HepG2 (cell line): Measurements from ENCODE around the gene PRM2. TPM values are rescaled to one million over a fixed set of nuclear protein-coding genes. Genes with fewer than 3 reads are reported as not detected.
A peak's percentile ranks its signal among the peaks of the same experiment; 100 is the strongest.

ENCODE experiments used
- ATAC-seq: fragments of 200-7000 bp; cut with Tn5 transposase; 3 replicates; pipeline ENCODE4 v1.9.1; 2020; ENCODE audit warnings: mild to moderate bottlenecking, moderate library complexity
- BruUV-seq: library from RNA; stranded (reverse); fragments of 400-500 nt; replicated peaks from 2 replicates; lab custom pipeline; 2021; lab: Mats Ljungman, UMichigan
- CTCF ChIA-PET: fragments of 300-600 bp; formaldehyde crosslinking; extraction: SDS; loops from one replicate; lab custom pipeline; 2021; ENCODE audit warnings: low total read pairs, inconsistent platforms, low intra/inter-chr PET ratio; lab: Yijun Ruan, JAX
- POLR2A ChIA-PET: fragments of 350-600 bp; sonication (Branson Sonifier 250); formaldehyde crosslinking; loops from one replicate; lab custom pipeline; 2020; ENCODE audit warnings: antibody characterized with exemption, inconsistent platforms; lab: Yijun Ruan, JAX
- DNase-seq: peaks from one replicate; pipeline ENCODE4 v3.0.0-alpha.2; 2015; ENCODE audit warnings: low spot score
- FAIRE-seq: peaks from 3 replicates; lab custom pipeline; 2011; peaks lifted over from hg19 to GRCh38; lab: Jason Lieb, UNC
- H2AFZ ChIP-seq: one replicate; pipeline ENCODE4 v1.6.1; 2011; ENCODE audit warnings: low read length, inconsistent platforms
- H3K27ac ChIP-seq: fragments of 300-600 bp; 3 replicates; pipeline ENCODE4 v1.8.0; 2011; ENCODE audit warnings: mixed run types, mild to moderate bottlenecking, mixed read lengths, low read length, inconsistent platforms; ENCODE audit not compliant: insufficient read depth; ENCODE audit errors: extremely low read length
- H3K27me3 ChIP-seq, 2 experiments: fragments of 200-600 bp in 1 of 2; 2 replicates in 1 of 2; 3 replicates in 1 of 2; pipeline versions ENCODE4 v1.6.0 to v1.8.0; 2011; ENCODE audit warnings: low read length in 2 of 2, mild to moderate bottlenecking in 2 of 2, moderate library complexity in 2 of 2, inconsistent platforms in 1 of 2; ENCODE audit not compliant: insufficient read depth in 2 of 2, control insufficient read depth in 1 of 2
- H3K36me3 ChIP-seq, 2 experiments: fragments of 200-600 bp in 1 of 2; replicated peaks in 1 of 2; 2 replicates in 1 of 2; 3 replicates in 1 of 2; pipeline versions ENCODE4 v1.5.1 to v1.8.0; 2011; ENCODE audit warnings: low read length in 2 of 2, inconsistent platforms in 1 of 2; ENCODE audit not compliant: insufficient read depth in 2 of 2, control insufficient read depth in 1 of 2
- H3K4me1 ChIP-seq: 2 replicates; pipeline ENCODE4 v1.5.1; 2012; ENCODE audit warnings: low read length, inconsistent platforms; ENCODE audit not compliant: insufficient read depth
- H3K4me2 ChIP-seq: 2 replicates; pipeline ENCODE4 v1.6.0; 2011; ENCODE audit warnings: low read depth, low read length, inconsistent platforms
- H3K4me3 ChIP-seq, 3 experiments: fragments of 200-600 bp in 1 of 3; sonication (generic), shearing (Covaris generic) in 1 of 3; replicated peaks in 1 of 3; 2 replicates each; pipeline ENCODE4 v1.5.1; 2011 to 2016; ENCODE audit warnings: low read length in 3 of 3, inconsistent platforms in 2 of 3, low read depth in 2 of 3, mild to moderate bottlenecking in 2 of 3, control low read depth in 1 of 3, mixed read lengths in 1 of 3; ENCODE audit not compliant: insufficient read depth in 1 of 3
- H3K79me2 ChIP-seq: one replicate; pipeline ENCODE4 v1.6.1; 2011; ENCODE audit warnings: low read length, inconsistent platforms; ENCODE audit not compliant: insufficient read depth
- H3K9ac ChIP-seq: 2 replicates; pipeline ENCODE4 v1.6.0; 2011; ENCODE audit warnings: mild to moderate bottlenecking, low read depth, low read length, inconsistent platforms; ENCODE audit not compliant: insufficient read depth
- H3K9me3 ChIP-seq: 2 replicates; pipeline ENCODE4 v1.5.1; 2012; ENCODE audit warnings: mild to moderate bottlenecking, low read length
- H4K20me1 ChIP-seq: 2 replicates; pipeline ENCODE4 v1.6.0; 2011; ENCODE audit warnings: inconsistent platforms, mild to moderate bottlenecking, low read length, moderate library complexity; ENCODE audit not compliant: insufficient read depth
- AKAP8 ChIP-seq: sonication (generic); formaldehyde crosslinking; IDR thresholded peaks from 2 replicates; pipeline ENCODE4 v1.5.1; 2020; ENCODE audit warnings: mild to moderate bottlenecking, missing genetic modification reagents
- CHCHD3 ChIP-seq: sonication (generic); formaldehyde crosslinking; IDR thresholded peaks from 2 replicates; pipeline ENCODE4 v1.8.0; 2022; ENCODE audit warnings: mild to moderate bottlenecking, missing genetic modification reagents, moderate library complexity
- HIVEP1 ChIP-seq: sonication (generic); formaldehyde crosslinking; IDR thresholded peaks from 2 replicates; pipeline ENCODE4 v1.4.0; 2020; ENCODE audit warnings: mild to moderate bottlenecking, missing genetic modification reagents
- KAT7 ChIP-seq: IDR thresholded peaks from 2 replicates; pipeline ENCODE4 v1.6.1; 2018; ENCODE audit warnings: borderline replicate concordance, missing compliant biosample characterization
- KDM5B ChIP-seq: sonication (generic); formaldehyde crosslinking; IDR thresholded peaks from 2 replicates; pipeline ENCODE4 v1.4.0; 2020; ENCODE audit warnings: missing genetic modification reagents, mild to moderate bottlenecking, borderline replicate concordance
- MTA1 ChIP-seq: sonication (generic); formaldehyde crosslinking; IDR thresholded peaks from 2 replicates; pipeline ENCODE4 v1.4.0; 2020; ENCODE audit warnings: missing genetic modification reagents, mild to moderate bottlenecking, borderline replicate concordance
- MZF1 ChIP-seq: sonication (generic); formaldehyde crosslinking; IDR thresholded peaks from 2 replicates; pipeline ENCODE4 v1.8.1; 2023; ENCODE audit warnings: mild to moderate bottlenecking, missing genetic modification reagents, borderline replicate concordance
- ZNF337 ChIP-seq: sonication (generic); formaldehyde crosslinking; IDR thresholded peaks from 2 replicates; pipeline ENCODE4 v1.5.1; 2020; ENCODE audit warnings: missing genetic modification reagents, low read depth, mild to moderate bottlenecking, borderline replicate concordance
- ZNF501 ChIP-seq: sonication (generic); formaldehyde crosslinking; IDR thresholded peaks from 2 replicates; pipeline ENCODE4 v1.5.1; 2020; ENCODE audit warnings: mild to moderate bottlenecking, moderate library complexity, missing genetic modification reagents
- ZNF549 ChIP-seq: sonication (generic); formaldehyde crosslinking; IDR thresholded peaks from 2 replicates; pipeline ENCODE4 v1.5.0; 2020; ENCODE audit warnings: missing genetic modification reagents
- ZNF674 ChIP-seq: sonication (generic); formaldehyde crosslinking; IDR thresholded peaks from 2 replicates; pipeline ENCODE4 v1.5.0; 2020; ENCODE audit warnings: low read depth, mild to moderate bottlenecking, missing genetic modification reagents
- WGBS: methylation state at CpG from one replicate; pipeline ENCODE4 v1.1.6; 2017; ENCODE audit warnings: low lambda C conversion rate; 5-methylcytosine and 5-hydroxymethylcytosine counted together
- in situ Hi-C: cut with HindIII; loops from 2 replicates; pipeline ENCODE4 v1.10.0; 2017; ENCODE audit warnings: low pct_unique_long_range_greater_than_20kb; ENCODE audit not compliant: extremely low pct_ligation_motif_present
- intact Hi-C: fragments of 100-400 bp; cut with micrococcal nuclease; formaldehyde crosslinking; loops from one replicate; pipeline ENCODE4 v1.10.0; 2022; ENCODE audit not compliant: unreplicated experiment
- polyA plus RNA-seq, 8 experiments: library from polyadenylated mRNA; depleted of rRNA in 3 of 8; stranded (reverse) in 7 of 8; unstranded in 1 of 8; fragments of >200 nt; fragmentation: Illumina TruSeq in 4 of 8; extraction: Trizol in 4 of 8; gene quantifications; 2 replicates each; pipeline versions ENCODE4 v1.2.1 to v1.2.3, GENCODE V29; 2011 to 2016; ENCODE audit warnings: low read depth in 4 of 8, missing spikeins in 1 of 8, mixed read lengths in 1 of 8; ENCODE audit not compliant: insufficient read depth in 1 of 8
- total RNA-seq, 5 experiments: library from RNA; depleted of rRNA; stranded (reverse); fragments of >200 nt; fragmentation: Illumina TruSeq; extraction: Trizol; gene quantifications; 2 replicates each; pipeline ENCODE4 v1.2.3, GENCODE V29; 2016; ENCODE audit warnings: low read depth in 1 of 5
- TF ChIP-seq, protein P1 (sequence below): sonication (generic); formaldehyde crosslinking; IDR thresholded peaks from 2 replicates; pipeline ENCODE4 v1.4.0; 2020; ENCODE audit warnings: missing genetic modification reagents
- TF ChIP-seq, protein P2 (sequence below): sonication (generic); formaldehyde crosslinking; IDR thresholded peaks from 2 replicates; pipeline ENCODE4 v1.4.0; 2020; ENCODE audit warnings: mild to moderate bottlenecking, missing genetic modification reagents
- TF ChIP-seq, protein P3 (sequence below): sonication (generic); formaldehyde crosslinking; IDR thresholded peaks from 2 replicates; pipeline ENCODE4 v1.4.0; 2020; ENCODE audit warnings: low read depth, mild to moderate bottlenecking, missing genetic modification reagents

Gene PRM2
- total and polyA plus RNA-seq, 2 of the 13 experiments (the other 11 are each of a cell fraction or from before 2014, with no cell fraction given) = 0.54 TPM; not detected in 1

DNA sequence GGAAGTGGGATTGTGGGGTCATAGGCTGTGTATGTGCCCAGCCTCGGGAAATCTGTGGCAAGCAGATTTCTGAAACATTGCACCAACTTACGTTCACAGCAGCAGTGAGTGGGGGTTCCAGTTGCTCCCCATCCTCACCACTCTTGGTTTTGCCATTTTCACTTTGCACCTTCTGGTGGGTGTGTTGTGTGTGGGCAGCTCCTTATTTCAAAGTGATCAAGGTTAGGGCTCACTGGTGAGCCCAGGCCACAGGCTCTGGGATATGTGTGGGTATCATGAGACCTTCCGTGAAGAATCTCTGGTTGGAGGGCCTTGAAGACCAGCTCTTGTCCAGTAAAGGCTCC lies 34.3 kb upstream of the PRM2 start (continued):
- TF ChIP-seq, protein P1, sequence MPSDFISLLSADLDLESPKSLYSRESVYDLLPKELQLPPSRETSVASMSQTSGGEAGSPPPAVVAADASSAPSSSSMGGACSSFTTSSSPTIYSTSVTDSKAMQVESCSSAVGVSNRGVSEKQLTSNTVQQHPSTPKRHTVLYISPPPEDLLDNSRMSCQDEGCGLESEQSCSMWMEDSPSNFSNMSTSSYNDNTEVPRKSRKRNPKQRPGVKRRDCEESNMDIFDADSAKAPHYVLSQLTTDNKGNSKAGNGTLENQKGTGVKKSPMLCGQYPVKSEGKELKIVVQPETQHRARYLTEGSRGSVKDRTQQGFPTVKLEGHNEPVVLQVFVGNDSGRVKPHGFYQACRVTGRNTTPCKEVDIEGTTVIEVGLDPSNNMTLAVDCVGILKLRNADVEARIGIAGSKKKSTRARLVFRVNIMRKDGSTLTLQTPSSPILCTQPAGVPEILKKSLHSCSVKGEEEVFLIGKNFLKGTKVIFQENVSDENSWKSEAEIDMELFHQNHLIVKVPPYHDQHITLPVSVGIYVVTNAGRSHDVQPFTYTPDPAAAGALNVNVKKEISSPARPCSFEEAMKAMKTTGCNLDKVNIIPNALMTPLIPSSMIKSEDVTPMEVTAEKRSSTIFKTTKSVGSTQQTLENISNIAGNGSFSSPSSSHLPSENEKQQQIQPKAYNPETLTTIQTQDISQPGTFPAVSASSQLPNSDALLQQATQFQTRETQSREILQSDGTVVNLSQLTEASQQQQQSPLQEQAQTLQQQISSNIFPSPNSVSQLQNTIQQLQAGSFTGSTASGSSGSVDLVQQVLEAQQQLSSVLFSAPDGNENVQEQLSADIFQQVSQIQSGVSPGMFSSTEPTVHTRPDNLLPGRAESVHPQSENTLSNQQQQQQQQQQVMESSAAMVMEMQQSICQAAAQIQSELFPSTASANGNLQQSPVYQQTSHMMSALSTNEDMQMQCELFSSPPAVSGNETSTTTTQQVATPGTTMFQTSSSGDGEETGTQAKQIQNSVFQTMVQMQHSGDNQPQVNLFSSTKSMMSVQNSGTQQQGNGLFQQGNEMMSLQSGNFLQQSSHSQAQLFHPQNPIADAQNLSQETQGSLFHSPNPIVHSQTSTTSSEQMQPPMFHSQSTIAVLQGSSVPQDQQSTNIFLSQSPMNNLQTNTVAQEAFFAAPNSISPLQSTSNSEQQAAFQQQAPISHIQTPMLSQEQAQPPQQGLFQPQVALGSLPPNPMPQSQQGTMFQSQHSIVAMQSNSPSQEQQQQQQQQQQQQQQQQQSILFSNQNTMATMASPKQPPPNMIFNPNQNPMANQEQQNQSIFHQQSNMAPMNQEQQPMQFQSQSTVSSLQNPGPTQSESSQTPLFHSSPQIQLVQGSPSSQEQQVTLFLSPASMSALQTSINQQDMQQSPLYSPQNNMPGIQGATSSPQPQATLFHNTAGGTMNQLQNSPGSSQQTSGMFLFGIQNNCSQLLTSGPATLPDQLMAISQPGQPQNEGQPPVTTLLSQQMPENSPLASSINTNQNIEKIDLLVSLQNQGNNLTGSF (CRISPR knock-in tag) = no peak
- TF ChIP-seq KDM5B (CRISPR knock-in tag) (0 out of 2 replicates have a peak, but pooled peaks have one; percentile 28), MZF1 (CRISPR knock-in tag) (0 out of 2 replicates have a peak, but pooled peaks have one; percentile 58)
- TF ChIP-seq, all 625 proteins: peak for 12

DNA sequence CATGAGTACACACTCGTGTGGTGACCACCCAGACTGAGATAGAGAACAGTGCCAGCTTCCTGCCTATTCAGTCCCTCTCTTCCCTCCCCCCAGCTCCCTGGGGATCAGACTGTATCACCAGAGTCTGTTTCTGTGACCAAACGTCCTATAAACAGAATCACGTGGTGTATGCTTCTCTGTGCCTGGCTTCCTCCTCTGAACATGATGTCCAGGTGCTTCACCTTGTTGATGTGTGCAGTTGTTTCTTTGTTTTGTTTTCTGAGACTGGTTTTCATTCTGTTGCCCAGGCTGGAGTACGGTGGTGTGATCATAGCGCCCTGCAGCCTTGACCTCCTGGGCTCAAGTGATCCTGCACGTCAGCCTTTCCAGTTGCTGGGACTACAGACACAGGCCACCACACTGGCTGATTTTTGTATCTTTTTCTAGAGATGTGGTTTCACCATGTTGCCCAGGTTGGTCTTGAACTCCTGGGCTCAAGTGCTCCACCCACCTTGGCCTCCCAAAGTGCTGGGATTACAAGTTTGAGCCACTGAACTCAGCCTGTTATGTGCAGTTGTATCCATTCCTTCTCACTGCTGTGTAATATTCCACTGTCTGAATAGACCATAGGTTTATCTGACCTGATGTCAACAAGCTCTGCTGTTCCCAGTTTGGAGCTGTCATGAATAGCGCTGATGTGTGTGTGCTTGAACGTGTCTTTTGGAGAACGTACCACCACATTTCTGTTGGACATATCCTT lies 33.8 kb upstream of the PRM2 start:
- FAIRE-seq (peak; percentile 58), DNase-seq (peak; percentile 86), ATAC-seq (peak; percentile 53)
- Histone ChIP-seq H3K9ac (peak overlapping the region; percentile 62), H3K4me3 (no peak overlapping the region), H3K27ac (peak overlapping the region; percentile 89), H3K79me2 (no peaks in the 10 kb centered on the region), H3K4me2 (peak overlapping the region; percentile 43), H3K9me3 (no peaks in the 10 kb centered on the region), H3K36me3 (no peaks in the 10 kb centered on the region), H4K20me1 (no peaks in the 10 kb centered on the region), H3K4me1 (peaks cover 91% of the 10 kb centered on the region), H2AFZ (no peak overlapping the region), H3K27me3 (no peaks in the 10 kb centered on the region)
- WGBS = 33% methylated on average over 9 of the region's 9 CpGs
- BruUV-seq = no TSS peak
- POLR2A ChIA-PET = interaction anchor here (1.1 to 7.4 kb wide), 6 partner anchors 12 to 61 kb away, joined by 4 to 234 read pairs (median 24); partner anchors contain the start of genes PRM2, PRM3 and SOCS1
- CTCF ChIA-PET = no interaction called here
- intact Hi-C loops = loop anchor here (2.0 kb wide), 1 partner anchor 53 kb away; the partner anchor contains the start of gene SOCS1
- in situ Hi-C loops = no loop called here
- TF ChIP-seq ZNF501 (CRISPR knock-in tag) = peak; percentile 76
- no peak for TF ChIP-seq CHCHD3
- TF ChIP-seq ZNF549 (CRISPR knock-in tag) = no peak
- peak; percentile 97; the same call in 1 of the 2 replicates for TF ChIP-seq ZNF337
- TF ChIP-seq ZNF674 = no peak
- TF ChIP-seq, protein P2, sequence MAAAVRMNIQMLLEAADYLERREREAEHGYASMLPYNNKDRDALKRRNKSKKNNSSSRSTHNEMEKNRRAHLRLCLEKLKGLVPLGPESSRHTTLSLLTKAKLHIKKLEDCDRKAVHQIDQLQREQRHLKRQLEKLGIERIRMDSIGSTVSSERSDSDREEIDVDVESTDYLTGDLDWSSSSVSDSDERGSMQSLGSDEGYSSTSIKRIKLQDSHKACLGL (CRISPR knock-in tag) = no peak
- peak; percentile 74; the same call in 1 of the 2 replicates for TF ChIP-seq MTA1
- no peak for TF ChIP-seq HIVEP1 (CRISPR knock-in tag)
- TF ChIP-seq AKAP8 (CRISPR knock-in tag) = peak; percentile 91
- no peak for TF ChIP-seq KAT7 (CRISPR knock-in tag)
- TF ChIP-seq, protein P3, sequence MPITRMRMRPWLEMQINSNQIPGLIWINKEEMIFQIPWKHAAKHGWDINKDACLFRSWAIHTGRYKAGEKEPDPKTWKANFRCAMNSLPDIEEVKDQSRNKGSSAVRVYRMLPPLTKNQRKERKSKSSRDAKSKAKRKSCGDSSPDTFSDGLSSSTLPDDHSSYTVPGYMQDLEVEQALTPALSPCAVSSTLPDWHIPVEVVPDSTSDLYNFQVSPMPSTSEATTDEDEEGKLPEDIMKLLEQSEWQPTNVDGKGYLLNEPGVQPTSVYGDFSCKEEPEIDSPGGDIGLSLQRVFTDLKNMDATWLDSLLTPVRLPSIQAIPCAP (CRISPR knock-in tag) = peak; percentile 41; the same call in 1 of the 2 replicates
